Activated naive CD4-positive, alpha-beta T cell treated with Interleukin-2 at 50 U/mL for 16 hours (primary cell): ENCODE results near the gene ATP12A.
"Not testable (repeated sequence)": the region's sequence is repeated elsewhere in the genome, so short reads cannot be mapped to it uniquely, and the experiment has no call there.

Experiments
- DNase-seq: peaks from one replicate; pipeline ENCODE4 v3.0.0-alpha.2; 2020

Gene ATP12A

DNA sequence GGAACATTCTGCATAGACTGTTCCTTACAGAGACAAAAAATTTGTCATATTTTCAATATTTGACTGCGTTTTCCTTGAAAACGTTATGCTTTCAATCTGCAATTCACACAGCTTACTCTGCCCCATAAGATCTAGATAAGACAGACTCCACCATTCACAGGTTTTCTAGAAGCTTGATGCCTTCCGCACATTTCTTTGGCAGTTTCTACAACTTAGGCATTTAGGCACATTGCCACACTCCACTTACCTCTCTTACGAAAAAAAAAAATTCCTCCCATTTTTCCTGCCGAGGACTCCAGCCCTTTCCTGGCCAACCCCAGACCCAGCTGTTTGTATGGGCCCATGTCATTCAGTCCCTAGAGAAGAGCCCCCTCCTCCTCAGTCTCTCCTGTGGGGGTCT, 11.2 kb downstream of the ATP12A start:
- no peak for DNase-seq

DNA sequence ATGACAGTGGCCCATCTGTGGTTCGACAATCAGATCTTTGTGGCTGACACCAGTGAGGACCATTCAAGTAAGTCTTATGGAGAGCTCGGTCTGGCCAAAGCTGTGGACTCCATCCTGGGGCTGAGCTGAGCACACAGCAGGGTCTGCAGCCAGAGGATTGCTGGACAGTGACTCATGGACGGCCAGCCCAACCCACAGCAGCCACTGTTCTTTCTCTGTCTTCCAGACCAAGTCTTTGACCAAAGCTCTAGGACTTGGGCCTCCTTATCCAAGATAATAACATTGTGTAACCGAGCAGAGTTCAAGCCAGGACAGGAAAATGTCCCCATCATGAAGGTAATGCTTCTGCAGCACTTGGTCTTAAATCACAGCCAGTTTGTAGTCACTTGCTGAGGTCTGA, 12.4 kb downstream of the ATP12A start:
- DNase-seq = no peak

DNA sequence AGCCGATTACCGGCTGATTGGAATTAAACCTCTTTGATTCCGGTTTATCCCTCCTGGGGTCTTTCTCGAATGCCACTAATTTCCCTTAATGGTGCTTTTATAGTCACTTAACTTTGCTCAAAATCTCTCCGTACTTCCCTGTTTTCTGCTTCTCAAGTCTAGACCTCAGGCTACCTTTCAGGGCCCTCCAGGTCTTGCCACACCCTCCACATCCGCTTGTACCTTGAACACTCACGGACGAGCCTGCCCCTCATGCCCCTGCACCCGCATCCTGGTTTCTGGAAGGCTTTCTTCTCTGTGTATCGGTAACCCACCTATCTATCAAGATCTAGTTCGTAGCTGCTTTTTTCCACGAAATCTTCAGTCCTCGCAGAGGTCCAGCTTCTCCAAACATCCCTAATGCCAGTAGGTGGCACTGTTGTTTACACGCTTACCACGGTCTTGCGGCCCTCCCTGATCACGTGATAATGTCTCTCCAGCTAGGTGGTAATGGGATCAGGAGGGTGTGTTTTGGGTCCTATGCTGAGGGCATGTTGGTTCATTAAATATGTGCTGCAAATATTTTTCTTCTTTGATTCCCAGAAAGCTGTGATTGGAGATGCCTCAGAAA, 13.8 kb downstream of the ATP12A start:
- peak; percentile 12 for DNase-seq

DNA sequence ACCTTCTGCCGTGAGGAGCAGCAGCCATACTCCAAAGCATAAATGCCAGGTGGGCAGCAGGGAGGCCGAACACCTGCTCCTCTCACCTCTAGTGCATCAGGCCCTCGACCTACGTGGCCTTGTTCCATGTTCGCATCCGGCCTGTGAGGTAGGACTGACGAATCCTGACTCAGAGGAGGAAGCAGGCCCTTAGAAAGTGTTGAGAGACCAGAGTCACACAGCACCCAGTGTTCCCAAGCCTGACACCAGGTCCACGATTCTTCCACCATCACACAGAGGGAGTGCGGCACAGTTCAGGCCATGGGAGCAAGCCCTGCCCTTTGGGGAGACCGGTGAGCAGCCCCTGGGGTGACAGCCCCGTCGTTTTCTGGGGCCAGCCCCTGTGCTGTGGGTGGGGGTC, 14.7 kb downstream of the ATP12A start:
- DNase-seq = no peak

DNA sequence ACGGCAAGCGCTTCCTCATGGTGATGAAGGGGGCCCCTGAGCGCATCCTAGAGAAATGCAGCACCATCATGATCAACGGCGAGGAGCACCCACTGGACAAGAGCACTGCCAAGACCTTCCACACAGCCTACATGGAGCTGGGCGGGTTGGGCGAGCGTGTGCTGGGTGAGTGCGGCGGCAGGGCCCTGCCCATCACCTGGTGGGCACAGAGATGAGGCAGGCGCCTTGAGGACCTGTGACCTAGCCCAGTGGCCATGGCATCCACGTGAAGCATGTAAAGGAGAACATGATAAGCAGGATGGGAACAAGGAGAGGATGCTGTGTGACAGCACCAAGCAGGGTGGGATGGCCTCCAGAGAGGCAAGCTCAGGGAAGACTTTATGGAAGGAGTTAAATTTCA, 18.5 kb downstream of the ATP12A start:
- no peak for DNase-seq

DNA sequence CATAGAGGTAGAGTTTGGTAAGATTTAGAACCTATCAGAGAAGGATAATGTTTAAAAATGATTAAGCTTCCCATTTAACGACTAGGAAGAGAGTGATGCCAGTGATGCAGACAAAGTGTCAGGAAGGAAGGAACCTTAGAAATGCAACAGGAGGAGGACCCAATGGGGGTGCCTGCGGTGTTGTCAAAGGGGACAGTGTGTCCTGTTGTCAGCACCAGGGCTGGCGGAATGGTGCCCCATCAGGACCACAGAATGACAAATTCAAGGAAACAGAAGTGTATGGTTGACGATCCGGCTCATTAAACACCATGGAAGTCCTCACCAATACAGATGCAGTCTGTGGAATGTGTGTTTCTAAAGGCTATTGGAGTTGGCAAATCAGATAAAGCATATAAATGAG, 19.3 kb downstream of the ATP12A start:
- DNase-seq = no peak

DNA sequence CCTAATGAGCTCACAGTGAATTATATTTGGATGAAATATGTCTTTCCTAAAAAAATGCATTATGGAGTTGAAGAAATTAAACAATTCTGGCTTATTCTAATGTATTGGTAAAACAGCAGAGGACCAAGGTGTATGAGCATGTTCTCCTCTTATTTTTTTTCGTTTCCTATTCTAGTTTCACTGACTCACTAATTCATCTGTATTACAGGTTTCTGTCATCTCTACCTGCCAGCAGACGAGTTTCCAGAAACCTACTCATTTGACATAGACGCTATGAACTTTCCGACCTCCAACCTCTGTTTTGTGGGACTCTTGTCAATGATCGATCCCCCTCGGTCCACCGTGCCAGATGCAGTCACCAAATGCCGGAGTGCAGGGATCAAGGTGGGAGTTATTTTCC, 20.3 kb downstream of the ATP12A start:
- no peak for DNase-seq

DNA sequence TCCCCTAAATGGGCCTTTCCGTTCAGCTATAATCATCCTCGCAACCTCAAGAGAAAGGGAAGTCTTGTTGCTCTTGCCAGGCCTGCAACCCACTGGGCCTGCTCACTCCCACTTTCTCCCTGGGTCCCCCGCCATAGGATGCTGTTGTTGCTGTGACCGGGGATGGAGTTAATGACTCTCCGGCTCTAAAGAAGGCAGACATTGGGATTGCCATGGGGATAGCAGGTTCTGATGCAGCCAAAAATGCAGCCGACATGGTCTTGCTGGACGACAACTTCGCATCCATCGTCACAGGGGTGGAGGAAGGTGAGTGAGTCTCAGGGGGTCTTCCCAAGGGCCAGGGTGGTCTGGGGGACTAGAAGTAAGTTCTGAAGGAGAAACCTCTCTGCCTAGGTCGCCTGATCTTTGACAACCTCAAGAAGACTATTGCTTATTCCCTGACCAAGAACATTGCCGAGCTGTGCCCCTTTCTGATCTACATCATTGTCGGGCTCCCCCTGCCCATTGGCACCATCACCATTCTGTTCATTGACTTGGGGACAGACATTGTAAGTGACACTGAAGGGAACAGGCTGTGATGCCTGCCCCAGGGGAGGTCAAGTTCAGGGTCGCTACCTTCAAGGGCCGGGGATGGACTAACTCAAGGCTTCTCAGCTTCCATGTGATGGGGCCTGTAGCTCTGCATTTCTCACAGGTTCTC, 26.8 kb downstream of the ATP12A start:
- no peak for DNase-seq

DNA sequence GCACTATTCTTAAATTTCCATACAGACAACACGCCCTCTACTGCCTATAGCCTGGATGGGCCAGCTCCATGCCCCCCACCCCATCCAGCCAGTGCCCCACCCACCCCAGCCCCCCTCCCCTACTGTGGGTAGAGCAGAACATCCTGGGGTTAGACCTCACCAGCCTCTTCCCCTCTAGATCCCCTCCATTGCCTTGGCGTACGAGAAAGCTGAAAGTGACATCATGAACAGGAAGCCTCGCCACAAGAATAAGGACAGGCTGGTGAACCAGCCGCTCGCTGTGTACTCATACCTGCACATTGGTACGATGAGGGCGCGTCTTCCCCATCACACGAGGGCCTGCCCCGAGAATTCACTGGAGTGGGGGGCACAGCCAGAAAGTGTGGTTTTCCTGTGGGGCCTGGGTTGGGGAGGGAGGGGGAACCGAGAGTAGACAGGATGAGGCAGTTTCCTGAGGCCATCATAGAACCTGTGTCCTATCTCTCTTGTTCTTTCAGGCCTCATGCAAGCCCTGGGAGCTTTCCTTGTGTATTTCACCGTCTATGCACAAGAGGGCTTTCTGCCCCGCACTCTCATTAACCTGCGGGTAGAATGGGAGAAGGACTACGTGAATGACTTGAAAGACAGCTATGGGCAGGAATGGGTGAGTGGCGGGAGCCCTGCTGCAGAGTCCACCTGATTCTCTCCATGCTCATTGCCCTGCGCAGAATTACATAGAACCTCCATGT, 29.1 kb downstream of the ATP12A start:
- DNase-seq = peak; percentile 54

DNA sequence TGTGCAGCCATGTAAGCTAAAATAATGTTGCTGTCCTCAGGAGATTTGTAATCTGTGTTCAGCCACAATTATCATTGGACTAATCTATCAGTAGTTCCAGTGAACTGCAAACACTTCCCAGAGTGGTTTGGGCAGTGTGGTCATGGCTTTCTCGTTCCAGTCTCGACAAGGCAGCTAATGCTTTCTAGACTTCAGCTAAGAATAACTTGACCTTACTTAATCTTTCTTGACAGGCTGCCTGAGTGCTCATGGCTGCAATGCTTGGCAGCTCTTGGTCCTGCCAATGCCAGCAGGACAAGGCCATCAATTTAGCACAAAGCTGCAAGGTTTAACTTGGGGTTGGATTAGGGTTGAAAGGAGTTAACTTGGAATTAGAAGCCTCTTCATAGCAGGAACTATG, 32.8 kb downstream of the ATP12A start:
- DNase-seq = no peak

DNA sequence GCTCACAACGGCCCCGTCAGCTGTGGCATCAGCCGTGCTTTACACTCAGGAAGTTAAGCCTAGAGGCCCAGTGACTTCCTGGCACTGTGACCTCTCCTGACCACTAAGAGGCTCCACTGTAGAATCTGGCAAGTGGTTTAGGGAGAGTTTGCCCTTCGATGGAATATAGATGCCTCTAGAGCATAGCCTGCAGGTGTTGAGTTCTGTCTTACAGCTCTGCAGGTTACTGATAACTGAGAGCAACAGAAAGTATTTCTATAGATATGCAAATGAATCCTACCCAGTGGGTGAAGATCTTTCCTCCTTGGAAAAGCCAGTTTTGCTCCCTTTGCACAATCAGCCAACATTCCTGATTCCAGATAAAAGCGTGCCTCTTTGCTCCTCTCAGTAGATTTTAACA, 35.8 kb downstream of the ATP12A start:
- no peak for DNase-seq

DNA sequence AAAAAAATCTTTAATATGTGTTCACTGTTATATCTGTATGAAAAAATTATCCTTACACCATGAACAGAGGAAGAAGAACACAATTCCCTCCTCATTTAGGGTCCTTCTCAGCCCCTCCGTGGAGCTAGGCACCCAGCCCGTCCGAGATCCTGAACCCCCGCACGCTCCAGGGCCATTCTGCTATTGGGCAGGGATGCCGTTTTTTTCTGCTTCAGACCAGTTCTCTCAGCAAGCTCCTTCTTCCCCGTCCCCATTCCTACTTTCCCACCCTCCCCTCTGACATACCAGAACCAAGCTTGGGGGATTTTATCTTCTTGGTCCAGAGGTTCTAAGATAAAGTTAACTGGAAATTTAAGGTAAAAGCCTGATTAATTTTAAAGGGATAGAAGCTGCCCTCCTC, 36.2 kb downstream of the ATP12A start:
- no peak for DNase-seq

DNA sequence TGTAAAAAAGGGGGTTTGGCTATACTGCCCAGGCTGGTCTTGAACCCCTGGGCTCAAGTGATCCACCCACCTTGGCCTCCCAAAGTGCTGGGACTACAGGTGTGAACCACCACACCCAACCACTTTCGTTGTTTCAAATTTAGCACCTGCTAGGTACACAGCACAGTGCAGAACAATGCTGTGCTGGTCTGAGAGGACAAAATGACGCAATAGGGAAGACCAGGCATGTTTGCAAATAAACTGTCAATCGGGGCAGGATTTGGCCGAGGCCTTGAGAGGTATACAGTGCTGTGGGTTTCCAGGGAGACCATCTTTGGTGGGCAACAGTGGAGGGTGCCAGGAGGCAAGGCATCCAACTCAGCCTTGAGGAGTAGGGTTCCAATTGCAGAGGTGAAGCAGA, 37.0 kb downstream of the ATP12A start:
- DNase-seq = no peak

DNA sequence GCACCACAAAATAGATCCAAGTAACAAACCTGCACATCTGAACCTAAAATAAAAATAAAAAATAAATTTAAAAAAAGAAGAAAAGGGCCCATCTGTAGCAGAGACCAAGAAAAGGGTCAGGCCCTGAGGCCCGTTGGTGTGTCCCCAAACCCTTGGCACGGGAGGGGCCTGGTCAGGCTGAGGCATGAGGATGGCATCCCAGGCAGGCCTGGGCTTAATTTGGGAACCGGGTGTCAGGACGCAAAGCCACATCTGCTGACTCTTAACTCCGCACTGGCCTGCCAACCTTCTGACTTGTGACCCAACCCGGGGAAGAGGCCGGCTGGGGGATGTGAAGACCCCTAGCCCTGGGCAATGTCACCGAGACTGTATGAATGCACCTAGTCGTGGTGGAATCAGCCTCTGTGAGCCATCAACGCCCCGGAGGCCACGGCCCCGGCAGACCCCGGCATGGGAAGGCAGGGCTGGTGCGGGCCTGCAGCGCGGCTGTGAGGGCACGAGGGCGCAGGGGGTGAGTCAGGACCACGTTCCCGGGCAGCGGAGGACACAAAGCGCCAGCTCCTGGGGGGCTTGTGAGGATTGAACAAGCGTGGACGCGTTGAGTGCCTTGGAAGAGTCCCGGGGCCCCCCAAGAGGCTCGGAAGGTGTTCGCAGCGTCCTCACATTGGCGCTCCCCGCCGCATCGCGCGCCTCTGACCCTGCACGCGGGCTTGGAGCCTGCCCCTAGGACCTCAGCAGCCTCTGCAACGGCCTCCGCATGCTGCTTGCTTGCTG, 38.2 kb downstream of the ATP12A start:
- no peak for DNase-seq

DNA sequence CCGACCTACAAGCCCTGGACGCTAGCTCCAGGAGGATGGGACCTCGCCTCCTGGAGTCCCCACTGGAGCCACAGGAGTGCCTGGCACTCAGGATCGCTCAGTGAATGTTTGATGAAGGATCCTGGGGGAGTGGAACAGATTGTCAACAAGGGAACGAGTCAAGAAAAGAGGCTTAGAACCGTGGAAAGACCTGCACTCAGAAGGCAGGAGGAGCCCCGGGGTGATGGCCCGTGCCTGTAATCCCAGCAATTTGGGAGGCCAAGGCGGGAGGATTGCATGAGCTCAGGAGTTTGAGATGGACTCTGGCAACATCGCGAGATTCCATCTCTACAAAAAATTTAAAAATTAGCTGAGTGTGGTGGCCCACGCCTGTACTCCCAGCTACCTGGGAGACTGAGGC, 38.9 kb downstream of the ATP12A start:
- DNase-seq = no peak

DNA sequence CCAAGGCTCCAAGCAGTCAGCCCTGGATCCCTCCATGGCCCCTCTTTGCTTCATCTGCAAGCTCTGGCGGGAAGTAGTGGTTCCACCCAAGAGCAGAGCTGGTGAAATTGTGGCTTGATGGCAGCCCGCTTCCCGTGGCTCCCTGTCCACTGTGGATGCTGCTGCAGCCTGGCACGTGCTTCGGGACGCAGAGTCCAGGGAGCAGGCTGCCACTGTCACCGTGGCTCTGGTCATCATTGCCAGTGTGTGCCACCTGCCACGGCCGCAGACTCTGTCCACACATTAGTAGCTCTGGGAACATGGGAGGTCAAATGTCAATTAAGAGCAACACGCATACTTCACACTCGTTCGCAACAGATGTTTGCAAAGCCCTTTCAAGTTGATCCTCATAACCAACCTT, 43.0 kb downstream of the ATP12A start:
- no peak for DNase-seq

DNA sequence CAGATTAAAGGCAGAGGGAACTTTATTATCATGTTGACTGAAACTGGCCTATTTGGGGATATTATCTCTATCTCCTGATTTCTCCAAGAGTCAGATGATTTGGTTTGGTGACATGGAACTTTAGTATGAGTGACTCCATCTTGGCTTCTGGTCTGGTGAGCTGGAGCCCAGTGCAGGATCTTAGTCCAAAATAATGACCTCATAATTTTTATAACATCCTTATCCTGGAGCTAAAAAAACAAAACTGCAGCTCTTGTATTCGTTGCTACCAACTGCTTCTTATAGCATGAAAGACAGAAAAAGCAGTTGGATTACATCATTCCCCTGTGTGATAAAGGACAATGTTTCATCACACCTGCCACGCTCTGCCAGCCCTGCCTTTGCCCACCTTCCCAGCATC, 44.5 kb downstream of the ATP12A start:
- no peak for DNase-seq

DNA sequence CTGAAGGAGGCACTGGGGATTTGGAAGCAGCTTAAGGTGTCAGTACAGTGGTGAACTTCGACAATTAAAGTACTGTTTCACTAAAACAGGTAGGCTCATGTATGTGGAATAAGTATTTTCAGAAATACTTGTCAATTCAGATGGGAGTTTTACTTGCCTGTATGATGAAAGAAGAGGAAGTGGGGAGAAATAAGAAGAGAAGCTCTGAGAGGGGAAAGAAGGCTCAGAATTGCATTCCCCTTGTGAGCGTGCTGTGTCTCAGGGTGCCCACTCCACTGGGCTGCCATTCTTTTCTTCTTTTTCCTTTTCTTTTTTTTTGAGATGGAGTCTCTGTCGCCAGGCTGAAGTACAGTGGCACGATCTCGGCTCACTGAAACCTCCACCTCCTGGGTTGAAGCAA, 45.2 kb downstream of the ATP12A start:
- no peak for DNase-seq

DNA sequence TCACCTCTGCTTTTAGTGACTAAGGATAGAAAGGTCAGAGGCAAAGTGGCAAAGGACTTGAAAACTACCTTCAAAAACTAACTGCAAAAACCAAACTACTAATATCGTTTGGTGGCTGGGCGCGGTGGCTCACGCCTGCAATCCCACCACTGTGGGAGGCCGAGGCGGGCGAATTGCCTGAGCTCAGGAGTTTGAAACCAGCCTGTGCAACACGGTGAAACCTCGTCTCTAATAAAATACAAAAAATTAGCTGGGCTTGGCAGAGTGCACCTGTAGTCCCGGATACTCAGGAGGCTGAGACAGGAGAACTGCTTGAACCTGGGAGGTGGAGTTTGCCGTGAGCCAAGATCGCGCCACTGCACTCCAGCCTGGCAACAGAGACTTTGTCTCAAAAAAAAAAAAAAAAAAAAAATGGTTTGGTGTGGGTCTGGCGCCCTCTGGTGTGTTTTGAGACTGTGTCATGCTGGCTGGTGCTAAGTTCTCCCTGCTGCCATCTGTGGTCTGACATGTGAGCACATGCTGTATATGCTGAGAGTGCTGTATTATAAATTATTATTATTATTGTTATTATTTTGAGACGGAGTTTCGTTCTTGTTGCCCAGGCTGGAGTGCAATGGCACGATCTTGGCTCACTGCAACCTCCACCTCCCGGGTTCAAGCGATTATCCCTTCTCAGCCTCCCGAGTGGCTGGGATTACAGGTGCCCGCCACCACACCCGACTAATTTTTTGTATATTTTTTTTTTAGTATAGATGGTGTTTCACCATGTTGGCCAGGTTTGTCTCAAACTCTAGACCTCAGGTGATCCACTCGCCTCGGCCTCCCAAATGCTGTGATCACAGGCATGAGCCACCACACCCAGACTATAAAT, 47.8 kb downstream of the ATP12A start:
- DNase-seq = peak; percentile 65

DNA sequence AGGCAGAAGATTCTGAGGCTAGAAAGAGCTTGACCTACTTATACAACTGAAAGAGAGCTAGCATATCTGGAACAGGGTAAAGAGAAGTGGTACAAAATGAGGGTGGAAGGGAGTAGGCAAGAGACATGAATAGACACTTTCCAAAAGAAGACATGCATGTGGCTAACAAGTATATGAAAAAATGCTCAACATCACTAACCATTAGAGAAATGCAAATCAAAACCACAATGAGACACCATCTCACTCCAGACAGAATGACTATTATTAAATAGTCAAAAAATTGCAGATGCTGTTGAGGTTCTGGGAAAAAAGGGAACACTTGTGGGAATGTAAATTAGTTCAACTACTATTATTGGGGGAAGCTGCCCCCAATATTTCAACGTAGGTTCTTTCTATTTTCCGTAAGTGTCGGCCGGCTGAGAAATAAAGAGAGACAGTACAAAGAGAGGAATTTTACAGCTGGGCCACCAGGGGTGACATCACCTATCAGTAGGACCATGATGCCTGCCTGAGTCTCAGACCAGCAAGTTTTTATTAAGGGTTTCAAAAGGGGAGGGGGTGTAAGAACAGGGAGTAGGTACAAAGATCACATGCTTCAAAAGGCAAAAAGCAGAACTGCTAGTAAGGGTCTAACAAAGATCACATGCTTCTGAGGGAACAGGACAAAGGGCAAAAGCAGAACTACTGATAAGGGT, 50.8 kb downstream of the ATP12A start:
- not testable (repeated sequence) for DNase-seq

DNA sequence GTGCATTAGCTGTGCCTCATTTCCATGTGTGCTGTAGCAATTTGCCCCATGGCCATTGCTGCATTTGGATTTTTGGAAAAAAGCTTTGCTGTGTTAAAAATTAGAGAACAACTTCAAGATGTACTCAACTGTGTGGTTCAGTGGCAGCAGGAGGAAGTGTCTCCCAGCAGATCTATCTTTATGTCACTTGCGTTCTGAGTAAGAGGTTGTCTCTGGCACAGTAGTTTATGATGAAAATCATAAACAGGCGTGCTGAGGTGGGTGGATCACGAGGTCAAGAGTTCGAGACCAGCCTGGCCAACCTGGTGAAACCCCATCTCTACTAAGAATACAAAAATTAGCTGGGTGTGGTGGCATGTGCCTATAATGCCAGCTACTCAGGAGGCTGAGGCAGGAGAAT, 54.7 kb downstream of the ATP12A start:
- DNase-seq = no peak

DNA sequence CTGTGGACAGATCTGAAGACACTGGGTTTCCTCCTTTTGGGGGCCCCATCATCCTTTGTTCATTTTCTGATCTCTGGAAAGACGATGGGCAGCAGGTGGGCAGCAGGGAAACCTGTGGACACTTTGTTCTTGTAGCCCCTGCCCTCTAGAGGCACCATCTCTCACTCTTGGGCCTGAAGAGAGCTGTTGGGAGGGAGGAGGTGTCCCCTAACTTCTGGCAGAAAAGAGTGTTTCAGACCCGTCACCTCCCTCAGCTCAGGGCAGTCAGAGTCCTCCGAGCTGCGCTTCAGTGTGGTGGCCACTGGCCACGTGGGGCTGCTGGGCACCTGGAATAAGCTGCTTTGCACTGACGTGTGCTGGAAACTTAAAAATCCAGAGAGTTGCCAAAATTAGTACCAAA, 56.8 kb downstream of the ATP12A start:
- DNase-seq = no peak
